ENCODE results near the gene PRRG1.
"Not testable (repeated sequence)": the region's sequence is repeated elsewhere in the genome, so short reads cannot be mapped to it uniquely, and the experiment has no call there.

DNA sequence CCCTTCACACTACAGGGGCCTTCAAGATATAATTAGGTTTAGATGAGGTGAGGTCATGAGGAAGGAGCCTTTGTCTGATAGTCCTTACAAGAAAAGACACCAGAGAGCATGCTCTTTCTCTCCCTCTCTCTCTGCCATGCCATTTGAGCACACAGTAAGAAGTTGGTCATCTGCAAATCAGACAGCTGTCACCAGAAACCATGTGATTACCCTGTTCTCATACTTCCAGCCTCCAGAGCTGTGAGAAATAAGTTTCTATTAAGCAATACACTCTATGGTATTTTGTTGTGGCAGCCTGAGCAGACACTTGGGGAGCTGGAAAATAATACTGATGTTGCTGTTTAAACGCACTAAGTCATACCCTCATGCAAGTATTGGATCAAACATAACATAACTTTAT, 148.0 kb downstream of the PRRG1 start:
- TF ChIP-seq POLR2AphosphoS5, TAF1, POLR2A (IDR thresholded peaks at IDR 0.05; ENCODE audit: low read depth, low read length): not testable (repeated sequence)
